GM19372 (cell line): ENCODE data around the gene WFIKKN1.

Experiments
- ATAC-seq: cut with Tn5 transposase; IDR thresholded peaks from one replicate; pipeline ENCODE4 v1.9.1; 2021; ENCODE audit warnings: mild to moderate bottlenecking, low read depth, moderate library complexity; ENCODE audit not compliant: unreplicated experiment

Gene WFIKKN1

GRCh38 chr16:635573-636205 is 4.9 kb downstream of the WFIKKN1 start:
- ATAC-seq: peak; percentile 7

GRCh38 chr16:636206-637080 is 5.7 kb downstream of the WFIKKN1 start, which contains the start of gene METTL26:
Gene METTL26 (minus strand): TSS chr16:636305. CDS start chr16:636290, 15 bp downstream.
- ATAC-seq: peak; percentile 76

GRCh38 chr16:637081-638018 is 6.6 kb downstream of the WFIKKN1 start:
- ATAC-seq: no peak

GRCh38 chr16:638034-638543 is 7.3 kb downstream of the WFIKKN1 start:
- no peak for ATAC-seq

GRCh38 chr16:638836-639235 is 8.1 kb downstream of the WFIKKN1 start:
- ATAC-seq: no peak

GRCh38 chr16:640614-641013 is 9.8 kb downstream of the WFIKKN1 start:
- ATAC-seq: no peak

- peak; percentile 54 for ATAC-seq
Measured at GRCh38 chr16:641326-642188, 10.8 kb downstream of the WFIKKN1 start, which contains the start of gene MCRIP2. Gene MCRIP2 (plus strand): TSS chr16:641828. CDS start chr16:641992, 164 bp downstream.

GRCh38 chr16:642189-643049 is 11.6 kb downstream of the WFIKKN1 start:
- ATAC-seq: peak; percentile 49

- no peak for ATAC-seq
Measured at GRCh38 chr16:643050-643368, 12.2 kb downstream of the WFIKKN1 start.

GRCh38 chr16:644556-644955 is 13.8 kb downstream of the WFIKKN1 start:
- ATAC-seq: no peak

GRCh38 chr16:645852-646678 is 15.3 kb downstream of the WFIKKN1 start:
- no peak for ATAC-seq

GRCh38 chr16:646679-647172 is 15.9 kb downstream of the WFIKKN1 start:
- no peak for ATAC-seq

GRCh38 chr16:647173-647902 is 16.6 kb downstream of the WFIKKN1 start:
- no peak for ATAC-seq

- ATAC-seq: no peak
Measured at GRCh38 chr16:648071-648780, 17.4 kb downstream of the WFIKKN1 start.

GRCh38 chr16:648781-649589 is 18.2 kb downstream of the WFIKKN1 start, which contains the start of gene WDR90:
Gene WDR90 (plus strand): TSS chr16:649365. CDS start chr16:649417, 52 bp downstream.
- ATAC-seq: peak; percentile 80
